Measurements from ENCODE around the gene RD3L.

The RD3L gene

DNA sequence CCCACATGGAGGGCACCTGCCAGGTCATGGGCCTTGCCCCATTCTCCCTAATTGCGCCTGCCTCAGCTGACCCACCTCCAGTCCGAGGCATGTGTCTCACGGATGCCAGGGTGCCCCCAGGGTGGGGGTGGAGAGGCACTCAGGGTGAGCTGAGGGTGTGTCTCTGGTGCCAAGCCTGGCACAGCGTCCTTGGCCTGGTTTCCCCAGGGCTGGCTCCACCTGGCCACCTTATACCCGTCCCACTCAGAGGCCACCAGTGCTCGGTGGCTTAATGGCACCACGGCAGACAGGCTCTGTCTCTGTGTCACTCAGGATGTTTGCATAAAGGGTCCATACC is 47.6 kb downstream of the RD3L start:
- no peak for DNase-seq (ENCODE audit: low read depth)
- H3K4me3 ChIP-seq (ENCODE audit: low read length), result no peak overlapping the region
- TF ChIP-seq, protein P1, sequence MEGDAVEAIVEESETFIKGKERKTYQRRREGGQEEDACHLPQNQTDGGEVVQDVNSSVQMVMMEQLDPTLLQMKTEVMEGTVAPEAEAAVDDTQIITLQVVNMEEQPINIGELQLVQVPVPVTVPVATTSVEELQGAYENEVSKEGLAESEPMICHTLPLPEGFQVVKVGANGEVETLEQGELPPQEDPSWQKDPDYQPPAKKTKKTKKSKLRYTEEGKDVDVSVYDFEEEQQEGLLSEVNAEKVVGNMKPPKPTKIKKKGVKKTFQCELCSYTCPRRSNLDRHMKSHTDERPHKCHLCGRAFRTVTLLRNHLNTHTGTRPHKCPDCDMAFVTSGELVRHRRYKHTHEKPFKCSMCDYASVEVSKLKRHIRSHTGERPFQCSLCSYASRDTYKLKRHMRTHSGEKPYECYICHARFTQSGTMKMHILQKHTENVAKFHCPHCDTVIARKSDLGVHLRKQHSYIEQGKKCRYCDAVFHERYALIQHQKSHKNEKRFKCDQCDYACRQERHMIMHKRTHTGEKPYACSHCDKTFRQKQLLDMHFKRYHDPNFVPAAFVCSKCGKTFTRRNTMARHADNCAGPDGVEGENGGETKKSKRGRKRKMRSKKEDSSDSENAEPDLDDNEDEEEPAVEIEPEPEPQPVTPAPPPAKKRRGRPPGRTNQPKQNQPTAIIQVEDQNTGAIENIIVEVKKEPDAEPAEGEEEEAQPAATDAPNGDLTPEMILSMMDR (conservative IDR thresholded peaks at IDR 0.05; ENCODE audit: low read length), result no peak

DNA sequence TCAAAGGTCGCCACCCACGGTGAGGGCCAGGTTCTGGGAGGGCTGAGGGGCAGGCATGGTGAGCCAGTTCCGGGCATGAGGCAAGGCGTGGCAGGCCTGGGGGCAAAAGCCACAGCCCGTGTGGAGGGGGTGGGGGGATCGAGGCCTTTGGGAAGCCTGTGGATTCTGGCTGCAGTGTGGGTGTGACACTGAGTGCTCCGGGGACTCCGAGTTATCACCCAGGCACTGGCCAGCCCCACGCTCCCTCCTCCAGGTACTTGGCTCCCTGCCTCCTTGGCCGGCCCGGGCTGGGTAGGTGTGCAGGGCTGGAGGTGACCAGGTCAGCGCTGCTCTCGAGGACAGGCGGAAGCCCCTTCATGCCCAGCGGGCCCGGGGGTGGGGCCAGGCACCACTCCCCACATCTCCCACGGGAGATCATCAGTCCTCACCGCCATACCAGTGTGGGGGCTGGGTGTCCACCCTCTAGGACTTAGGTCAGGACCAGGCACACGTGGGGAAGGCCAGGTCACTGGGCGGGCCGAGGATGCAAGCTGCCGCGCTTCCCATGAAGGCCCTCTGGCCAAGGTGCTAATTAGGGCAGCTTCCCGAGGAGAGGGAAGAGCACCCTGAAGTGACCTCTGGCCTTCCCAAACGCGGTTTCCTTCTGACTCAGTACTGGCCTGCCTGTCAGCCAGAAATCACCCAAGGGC is 48.2 kb downstream of the RD3L start:
- TF ChIP-seq, protein P1 (conservative IDR thresholded peaks at IDR 0.05; ENCODE audit: low read length), result no peak
- no peak for DNase-seq (ENCODE audit: low read depth)
- H3K4me3 ChIP-seq (ENCODE audit: low read length), result no peak overlapping the region

DNA sequence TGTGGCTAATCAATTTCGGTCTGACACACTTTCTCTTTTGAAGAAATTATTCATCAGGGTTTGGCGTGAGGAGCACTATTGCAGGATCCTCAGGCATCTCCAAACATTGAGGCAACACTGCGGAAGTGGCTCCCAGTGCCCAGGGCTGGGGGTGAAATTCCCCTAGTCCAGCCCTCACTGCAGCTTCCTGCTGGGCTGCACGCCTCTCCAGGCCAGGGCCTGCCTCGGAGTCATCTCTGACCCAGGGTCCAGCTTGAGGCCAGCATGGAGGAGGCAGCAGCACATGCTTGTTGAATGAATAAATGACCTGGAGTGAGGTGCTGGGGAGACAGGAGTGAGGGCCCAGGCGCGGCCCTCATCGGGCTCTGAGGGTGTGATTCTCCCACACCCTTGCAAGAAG is 50.1 kb downstream of the RD3L start:
- H3K4me3 ChIP-seq (ENCODE audit: low read length), result no peak overlapping the region
- no peak for DNase-seq (ENCODE audit: low read depth)
- TF ChIP-seq, protein P1 (conservative IDR thresholded peaks at IDR 0.05; ENCODE audit: low read length), result no peak

DNA sequence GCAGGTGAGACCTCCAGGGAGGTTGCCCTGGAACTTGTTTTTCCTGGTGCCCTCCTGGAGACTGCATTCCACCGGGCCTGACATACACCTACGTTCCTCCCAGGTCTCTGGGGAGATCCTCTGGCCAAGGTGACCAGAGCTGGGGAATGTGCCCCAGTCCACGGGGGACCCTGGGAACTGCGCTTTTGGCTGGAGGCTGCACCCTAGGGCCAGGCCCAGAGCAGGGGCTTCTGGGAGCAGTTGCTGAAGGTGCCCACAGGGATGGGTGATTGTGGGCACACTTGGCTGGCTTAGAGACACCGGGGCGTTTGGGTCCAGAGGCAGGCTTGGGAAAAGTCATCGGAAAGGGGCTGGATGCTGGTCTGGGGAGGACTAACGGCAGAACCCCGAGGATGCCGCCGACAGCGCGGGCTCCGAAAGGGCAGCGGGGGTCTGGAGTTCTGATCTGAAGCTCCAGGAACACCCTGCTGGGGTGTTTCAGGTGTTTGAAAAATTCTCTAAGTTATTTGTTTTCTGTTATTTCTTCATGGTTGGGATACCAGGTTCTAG is 50.6 kb downstream of the RD3L start:
- no peak for DNase-seq (ENCODE audit: low read depth)
- TF ChIP-seq, protein P1 (conservative IDR thresholded peaks at IDR 0.05; ENCODE audit: low read length), result no peak
- no peak overlapping the region for H3K4me3 ChIP-seq (ENCODE audit: low read length)

DNA sequence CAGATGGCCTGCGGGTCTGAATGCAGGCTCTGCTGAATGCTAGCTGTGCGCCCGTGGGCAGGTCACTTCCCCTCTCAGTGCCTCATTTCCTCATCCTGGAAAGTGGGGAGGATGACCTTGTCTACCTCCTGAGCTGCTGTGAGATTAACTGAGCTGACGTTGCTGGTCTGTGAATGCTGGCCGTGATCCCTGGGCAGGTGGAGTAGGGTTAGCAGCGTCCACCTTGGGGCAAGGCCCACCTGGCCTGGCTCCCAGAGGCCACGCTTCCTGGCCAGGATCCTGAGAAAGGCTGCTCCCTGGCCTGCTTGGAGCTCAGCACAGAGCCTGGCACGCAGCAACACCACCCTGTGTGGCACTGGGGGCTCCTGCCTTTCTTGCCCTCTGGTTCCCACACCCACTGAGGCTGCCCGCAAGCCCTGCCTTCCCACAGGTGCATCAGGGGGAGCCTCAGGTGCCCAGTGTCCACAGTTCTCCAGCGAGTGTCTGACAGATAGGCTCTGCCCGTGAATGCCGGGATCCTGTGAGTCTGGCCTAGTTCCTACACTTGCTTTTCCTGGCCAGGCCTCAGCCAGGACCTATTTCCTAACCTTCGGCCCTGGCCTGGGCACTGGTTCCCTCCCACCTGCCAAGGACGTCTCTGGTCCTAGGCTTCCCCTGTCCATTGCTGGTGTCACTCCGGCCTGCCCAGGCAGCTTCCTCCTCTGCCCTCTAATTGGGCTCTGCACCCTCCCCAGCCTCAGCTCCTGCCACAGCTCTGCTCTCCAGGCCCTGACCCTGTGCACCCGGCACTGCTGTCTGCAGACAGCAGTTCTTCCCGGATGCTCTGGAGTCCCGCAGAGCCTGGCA is 51.3 kb downstream of the RD3L start:
- DNase-seq (ENCODE audit: low read depth), result no peak
- TF ChIP-seq, protein P1 (conservative IDR thresholded peaks at IDR 0.05; ENCODE audit: low read length), result no peak
- no peak overlapping the region for H3K4me3 ChIP-seq (ENCODE audit: low read length)

Measured in AG10803 (cell line).